RWPE2 (cell line): ENCODE results near the gene BHLHE41.

Source experiments
- ATAC-seq: fragments of 200-7000 bp; cut with Tn5 transposase; 3 replicates; pipeline ENCODE4 v1.9.1; 2021; ENCODE audit warnings: low read depth
- DNase-seq: peaks from one replicate; pipeline ENCODE4 v3.0.0-alpha.2; 2020; ENCODE audit warnings: low spot score
- H3K27ac ChIP-seq: fragments of 450-650 bp; 2 replicates; pipeline ENCODE4 v1.5.1; 2017; ENCODE audit warnings: mild to moderate bottlenecking; ENCODE audit not compliant: poor library complexity, severe bottlenecking
- H3K27me3 ChIP-seq: fragments of 250-450 bp; sonication (Bioruptor Pico); 2 replicates; pipeline ENCODE4 v1.5.1; 2021; ENCODE audit warnings: mild to moderate bottlenecking, moderate library complexity; ENCODE audit not compliant: insufficient read depth, poor library complexity, severe bottlenecking
- H3K36me3 ChIP-seq: fragments of 250-450 bp; sonication (Bioruptor Pico); 2 replicates; pipeline ENCODE4 v1.5.1; 2020; ENCODE audit warnings: low read depth, mild to moderate bottlenecking, moderate library complexity
- H3K4me1 ChIP-seq: fragments of 250-450 bp; sonication (Bioruptor Pico); 2 replicates; pipeline ENCODE4 v1.5.1; 2021; ENCODE audit warnings: mild to moderate bottlenecking, moderate library complexity; ENCODE audit not compliant: insufficient read depth, poor library complexity, severe bottlenecking
- H3K4me3 ChIP-seq: fragments of 250-450 bp; sonication (Bioruptor Pico); 2 replicates; pipeline ENCODE4 v1.5.1; 2021; ENCODE audit warnings: mild to moderate bottlenecking, moderate library complexity; ENCODE audit not compliant: severe bottlenecking
- H3K9me3 ChIP-seq: fragments of 250-450 bp; sonication (Bioruptor Pico); 2 replicates; pipeline ENCODE4 v1.5.1; 2021; ENCODE audit warnings: mild to moderate bottlenecking, moderate library complexity; ENCODE audit not compliant: severe bottlenecking
- TF ChIP-seq, protein P1 (sequence below): fragments of 450-650 bp; IDR thresholded peaks from one replicate; pipeline ENCODE4 v1.5.1; 2017; ENCODE audit warnings: mild to moderate bottlenecking, moderate library complexity; ENCODE audit not compliant: poor library complexity, severe bottlenecking

The BHLHE41 gene

GRCh38 chr12:26162905-26163304 is 38.1 kb upstream of the BHLHE41 start:
- H3K9me3 ChIP-seq, result no peaks in the 10 kb centered on the region
- no peak overlapping the region for H3K27ac ChIP-seq
- no peak for DNase-seq
- no peaks in the 10 kb centered on the region for H3K4me1 ChIP-seq
- ATAC-seq, result no peak
- H3K4me3 ChIP-seq, result no peak overlapping the region
- TF ChIP-seq, protein P1, sequence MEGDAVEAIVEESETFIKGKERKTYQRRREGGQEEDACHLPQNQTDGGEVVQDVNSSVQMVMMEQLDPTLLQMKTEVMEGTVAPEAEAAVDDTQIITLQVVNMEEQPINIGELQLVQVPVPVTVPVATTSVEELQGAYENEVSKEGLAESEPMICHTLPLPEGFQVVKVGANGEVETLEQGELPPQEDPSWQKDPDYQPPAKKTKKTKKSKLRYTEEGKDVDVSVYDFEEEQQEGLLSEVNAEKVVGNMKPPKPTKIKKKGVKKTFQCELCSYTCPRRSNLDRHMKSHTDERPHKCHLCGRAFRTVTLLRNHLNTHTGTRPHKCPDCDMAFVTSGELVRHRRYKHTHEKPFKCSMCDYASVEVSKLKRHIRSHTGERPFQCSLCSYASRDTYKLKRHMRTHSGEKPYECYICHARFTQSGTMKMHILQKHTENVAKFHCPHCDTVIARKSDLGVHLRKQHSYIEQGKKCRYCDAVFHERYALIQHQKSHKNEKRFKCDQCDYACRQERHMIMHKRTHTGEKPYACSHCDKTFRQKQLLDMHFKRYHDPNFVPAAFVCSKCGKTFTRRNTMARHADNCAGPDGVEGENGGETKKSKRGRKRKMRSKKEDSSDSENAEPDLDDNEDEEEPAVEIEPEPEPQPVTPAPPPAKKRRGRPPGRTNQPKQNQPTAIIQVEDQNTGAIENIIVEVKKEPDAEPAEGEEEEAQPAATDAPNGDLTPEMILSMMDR, result no peak
- no peaks in the 10 kb centered on the region for H3K27me3 ChIP-seq
- no peaks in the 10 kb centered on the region for H3K36me3 ChIP-seq

DNA sequence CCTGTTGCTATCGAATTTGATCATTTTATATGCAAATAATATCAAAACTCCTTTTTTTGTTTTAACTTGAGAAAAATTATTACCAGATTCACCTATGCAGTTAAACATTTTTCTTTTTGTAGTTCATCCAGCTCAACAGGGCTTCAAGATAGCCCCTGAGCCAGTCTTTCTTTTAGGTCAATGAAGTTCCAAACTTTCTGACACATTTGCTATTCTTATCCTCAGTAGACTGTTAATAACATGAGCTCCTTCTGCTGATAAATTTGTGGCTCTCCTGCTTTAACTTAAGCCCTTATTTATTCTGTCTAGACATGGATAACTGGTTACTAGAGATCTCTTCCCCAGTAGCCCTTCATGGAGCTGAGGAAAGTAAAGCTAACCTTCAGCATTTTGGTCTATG is 37.3 kb upstream of the BHLHE41 start:
- ATAC-seq (no peak), DNase-seq (no peak)
- Histone ChIP-seq H3K27me3 (no peaks in the 10 kb centered on the region), H3K27ac (no peak overlapping the region), H3K36me3 (no peaks in the 10 kb centered on the region), H3K4me3 (no peak overlapping the region), H3K4me1 (no peaks in the 10 kb centered on the region), H3K9me3 (no peaks in the 10 kb centered on the region)
- TF ChIP-seq, protein P1, result no peak

- no peak for DNase-seq
These were observed 33.4 kb upstream of the BHLHE41 start for GRCh38 chr12:26158078-26158764.

GRCh38 chr12:26157001-26157400 is 32.2 kb upstream of the BHLHE41 start:
- no peak overlapping the region for H3K27ac ChIP-seq
- ATAC-seq (no peak), DNase-seq (no peak)
- TF ChIP-seq, protein P1, result no peak
- peaks cover 16% of the 10 kb centered on the region for H3K4me1 ChIP-seq
- H3K36me3 ChIP-seq, result no peaks in the 10 kb centered on the region
- no peaks in the 10 kb centered on the region for H3K27me3 ChIP-seq
- H3K4me3 ChIP-seq, result no peak overlapping the region
- no peaks in the 10 kb centered on the region for H3K9me3 ChIP-seq

More at GRCh38 chr12:26158078-26158764, 33.4 kb upstream of the BHLHE41 start:
- no peak overlapping the region for H3K4me3 ChIP-seq
- no peaks in the 10 kb centered on the region for H3K9me3 ChIP-seq
- peaks cover 9% of the 10 kb centered on the region for H3K4me1 ChIP-seq
- no peak overlapping the region for H3K27ac ChIP-seq
- ATAC-seq, result no peak
- H3K36me3 ChIP-seq, result no peaks in the 10 kb centered on the region
- TF ChIP-seq, protein P1, result no peak
- H3K27me3 ChIP-seq, result no peaks in the 10 kb centered on the region

DNA sequence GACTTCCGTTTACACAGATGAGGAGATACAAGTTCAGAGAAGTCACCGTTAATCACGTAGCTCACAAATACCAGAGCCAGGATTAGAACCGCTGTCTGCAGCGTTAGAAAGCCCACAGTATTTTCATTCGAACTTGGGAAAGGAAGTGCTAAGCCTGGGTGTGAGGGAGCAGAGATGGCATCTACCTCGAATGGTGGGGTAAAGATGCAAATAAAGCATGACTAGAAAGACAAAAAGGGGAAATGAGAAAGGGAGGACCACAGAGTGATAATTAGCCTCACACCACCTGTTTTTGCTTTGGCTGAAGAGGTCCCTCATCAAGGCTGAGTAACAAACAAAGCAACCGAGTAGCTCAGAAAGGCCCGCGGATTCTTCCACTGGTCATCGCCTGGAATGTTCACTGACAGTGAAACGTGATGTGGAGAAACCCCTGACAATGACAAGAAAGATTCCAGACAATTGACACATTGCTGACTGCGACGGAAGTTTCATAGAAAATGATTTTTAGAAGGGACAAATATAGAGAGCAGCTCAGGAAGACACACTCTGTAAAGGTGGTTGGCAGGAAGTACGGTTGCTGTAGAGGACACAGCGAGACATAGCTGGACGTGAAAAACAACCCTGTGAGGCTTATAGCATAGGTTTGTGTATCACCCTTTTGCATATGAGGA is 31.5 kb upstream of the BHLHE41 start:
- DNase-seq, result no peak
- no peak overlapping the region for H3K4me3 ChIP-seq
- TF ChIP-seq, protein P1, result no peak
- H3K9me3 ChIP-seq, result no peaks in the 10 kb centered on the region
- no peaks in the 10 kb centered on the region for H3K36me3 ChIP-seq
- H3K4me1 ChIP-seq, result peaks cover 16% of the 10 kb centered on the region
- no peak overlapping the region for H3K27ac ChIP-seq
- no peaks in the 10 kb centered on the region for H3K27me3 ChIP-seq
- ATAC-seq, result no peak
